Measurements from ENCODE around the gene MTG1.
"Not testable (repeated sequence)": the region's sequence is repeated elsewhere in the genome, so short reads cannot be mapped to it uniquely, and the experiment has no call there.

Gene MTG1

DNA sequence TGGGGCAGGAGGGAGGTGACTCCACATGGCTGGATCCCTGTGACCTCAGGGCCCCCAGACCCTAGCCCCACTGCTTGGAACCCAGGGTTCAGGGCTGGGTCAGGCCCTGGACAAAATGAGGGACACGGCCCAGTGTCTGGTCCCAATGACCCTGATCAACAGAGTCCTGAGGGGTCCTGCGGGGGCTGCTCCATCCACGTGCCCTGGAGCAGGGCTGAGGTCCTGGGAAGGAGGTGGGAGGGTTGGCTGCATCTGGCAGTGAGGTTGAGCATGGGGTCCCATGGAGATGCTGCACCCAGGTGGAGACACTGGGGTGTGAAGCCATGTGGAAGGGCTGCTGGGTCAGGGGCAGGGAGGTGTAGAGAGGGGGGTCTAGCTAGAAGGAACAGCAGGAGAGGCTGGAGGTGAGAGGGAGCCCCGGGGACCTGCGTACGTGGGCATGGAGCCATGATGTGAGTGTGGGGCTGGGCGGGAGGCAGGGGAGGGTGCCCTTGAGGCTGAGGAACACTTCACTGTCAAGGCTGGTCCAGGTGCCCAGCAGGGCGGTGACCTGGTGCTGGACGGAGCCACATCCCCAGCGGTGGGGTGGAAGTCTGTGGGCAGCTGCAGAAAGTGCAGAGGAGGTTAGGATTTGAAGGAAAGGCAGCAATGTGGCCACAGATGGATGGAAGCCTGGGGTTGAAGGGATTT, 60.4 kb downstream of the MTG1 start:
- no peak for DNase-seq

DNA sequence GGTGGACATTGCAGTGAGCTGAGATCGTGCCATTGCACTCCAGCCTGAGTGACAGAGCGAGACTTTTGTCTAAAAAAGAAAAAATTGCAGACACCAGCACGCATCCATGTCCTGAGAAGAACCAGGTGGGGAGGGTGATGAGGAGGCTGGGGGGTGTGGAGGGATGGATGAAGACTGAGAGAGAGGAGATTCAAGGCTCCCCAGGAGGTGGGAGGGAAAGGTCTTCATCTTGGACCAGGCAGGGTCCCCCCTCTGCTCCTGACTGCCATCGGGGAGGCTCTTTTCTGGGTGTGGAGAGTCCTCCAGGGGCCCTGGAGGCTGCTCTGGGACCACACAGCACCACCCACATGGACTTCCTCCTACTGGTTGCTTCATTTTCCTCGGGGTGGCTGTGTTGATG, 61.2 kb downstream of the MTG1 start:
- no peak for DNase-seq

GRCh38 chr10:133455611-133456031, 61.7 kb downstream of the MTG1 start:
- no peak for DNase-seq

- DNase-seq: no peak
These were observed 62.3 kb downstream of the MTG1 start for GRCh38 chr10:133456041-133456951.

DNA sequence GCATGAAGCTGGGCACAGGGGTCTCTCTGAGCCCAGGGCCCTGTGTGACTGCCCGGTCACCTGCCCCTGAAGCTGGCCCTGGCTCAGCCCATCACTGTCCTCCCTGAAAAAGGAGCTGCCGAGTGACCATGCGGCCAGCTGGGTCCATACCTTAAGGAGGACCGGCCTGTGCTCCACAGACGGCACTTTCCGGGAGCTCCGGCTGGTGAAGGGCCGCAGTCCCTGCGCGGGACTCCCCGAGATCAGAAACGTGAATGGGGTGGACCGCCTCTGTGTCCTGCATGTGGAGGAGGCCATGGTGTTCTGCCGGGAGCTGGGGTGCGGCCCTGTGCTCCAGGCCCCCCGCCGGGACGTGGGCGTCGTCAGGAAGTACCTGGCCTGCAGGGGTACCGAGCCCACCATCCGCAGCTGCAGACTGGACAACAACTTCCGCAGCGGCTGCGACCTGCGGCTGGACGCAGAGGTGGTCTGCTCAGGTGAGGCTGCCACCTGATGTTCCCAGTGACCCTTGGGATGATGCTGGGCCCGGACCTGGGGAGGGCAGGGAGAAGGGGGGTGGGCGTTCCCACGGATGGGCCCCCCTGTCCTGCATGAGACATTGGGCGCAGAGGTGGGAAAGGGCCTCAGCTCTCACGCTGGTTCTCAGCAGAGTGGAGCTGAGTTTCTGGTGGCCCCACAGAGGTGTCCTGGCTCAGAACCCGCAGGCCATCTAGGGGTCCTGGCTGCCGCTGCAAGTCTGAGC, 63.3 kb downstream of the MTG1 start:
- DNase-seq: no peak

- DNase-seq: no peak
These were observed 64.2 kb downstream of the MTG1 start for GRCh38 chr10:133458021-133458709.

GRCh38 chr10:133458710-133459453, 64.9 kb downstream of the MTG1 start:
- DNase-seq: no peak

DNA sequence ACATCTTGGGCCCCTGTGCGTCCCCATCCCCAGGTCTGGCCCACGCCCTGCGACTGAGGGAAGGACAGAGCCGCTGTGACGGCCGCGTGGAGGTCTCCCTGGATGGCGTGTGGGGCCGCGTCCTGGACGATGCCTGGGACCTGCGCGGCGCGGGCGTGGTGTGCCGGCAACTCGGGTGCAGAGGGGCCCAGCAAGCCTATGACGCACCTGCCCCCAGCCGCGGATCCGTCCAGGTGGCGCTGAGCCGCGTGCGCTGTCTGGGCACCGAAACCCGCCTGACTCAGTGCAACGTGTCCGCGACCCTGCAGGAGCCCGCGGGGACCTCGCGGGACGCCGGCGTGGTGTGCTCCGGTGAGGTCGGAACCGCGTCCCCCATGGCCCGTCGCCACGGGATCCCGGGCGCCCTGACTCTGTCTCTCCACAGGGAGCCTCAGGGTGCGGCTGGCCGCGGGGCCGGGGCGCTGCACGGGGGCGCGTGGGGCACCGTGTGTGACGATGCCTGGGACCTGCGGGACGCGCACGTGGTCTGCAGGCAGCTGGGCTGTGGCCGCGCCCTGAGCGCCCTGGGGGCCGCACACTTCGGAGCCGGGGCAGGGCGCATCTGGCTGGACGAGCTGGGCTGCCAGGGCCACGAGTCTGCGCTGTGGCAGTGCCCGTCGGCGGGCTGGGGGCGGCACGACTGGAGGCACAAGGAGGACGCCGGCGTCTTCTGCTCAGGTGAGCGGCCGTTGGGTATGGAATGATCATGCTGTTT, 65.7 kb downstream of the MTG1 start:
- DNase-seq: no peak

DNA sequence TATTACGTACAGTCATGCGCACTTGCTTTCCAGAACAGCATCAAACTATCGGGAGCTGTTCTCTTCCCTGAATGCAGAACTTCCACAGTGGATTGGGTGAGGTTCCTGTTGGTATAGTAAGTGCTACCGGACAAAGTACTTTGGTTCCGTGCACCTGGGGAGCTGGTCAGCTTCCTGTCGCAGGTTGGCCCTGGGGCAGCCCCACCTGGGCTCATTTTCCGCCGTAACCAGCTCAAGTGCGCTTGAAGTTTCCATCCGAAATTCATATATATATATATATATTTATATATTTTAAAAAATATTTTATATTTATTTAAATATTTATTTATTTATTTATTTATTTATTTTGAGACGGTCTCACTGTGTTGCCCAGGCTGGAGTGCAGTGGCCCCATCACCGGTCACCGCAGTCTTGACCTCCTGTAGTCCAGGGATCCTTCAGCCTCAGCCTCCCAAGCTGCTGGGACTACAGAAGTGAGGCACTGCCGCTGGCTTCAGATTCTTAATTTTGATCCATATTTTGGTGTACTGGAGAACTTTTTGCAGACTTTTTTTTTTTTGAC, 66.3 kb downstream of the MTG1 start:
- DNase-seq: no peak

DNA sequence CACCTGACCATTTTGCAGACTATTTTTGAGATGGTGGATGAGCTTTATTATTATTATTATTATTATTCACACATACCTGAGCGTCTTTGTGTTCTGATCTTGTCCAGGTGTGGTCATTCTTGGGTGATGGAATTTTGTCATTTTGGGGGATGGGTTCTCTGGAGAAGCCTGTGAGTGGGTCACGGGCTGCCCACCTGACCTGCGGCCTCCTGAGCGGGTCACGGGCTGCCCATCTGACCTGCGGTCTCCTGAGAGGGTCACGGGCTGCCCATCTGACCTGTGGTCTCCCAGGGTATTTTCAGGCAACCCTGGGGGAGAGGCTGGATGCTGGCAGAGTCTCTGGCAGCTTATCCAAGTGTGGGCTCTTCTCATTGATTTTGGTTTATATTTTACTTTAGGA, 67.1 kb downstream of the MTG1 start:
- no peak for DNase-seq

- no peak for DNase-seq
These were observed 67.9 kb downstream of the MTG1 start for GRCh38 chr10:133461841-133462240.

DNA sequence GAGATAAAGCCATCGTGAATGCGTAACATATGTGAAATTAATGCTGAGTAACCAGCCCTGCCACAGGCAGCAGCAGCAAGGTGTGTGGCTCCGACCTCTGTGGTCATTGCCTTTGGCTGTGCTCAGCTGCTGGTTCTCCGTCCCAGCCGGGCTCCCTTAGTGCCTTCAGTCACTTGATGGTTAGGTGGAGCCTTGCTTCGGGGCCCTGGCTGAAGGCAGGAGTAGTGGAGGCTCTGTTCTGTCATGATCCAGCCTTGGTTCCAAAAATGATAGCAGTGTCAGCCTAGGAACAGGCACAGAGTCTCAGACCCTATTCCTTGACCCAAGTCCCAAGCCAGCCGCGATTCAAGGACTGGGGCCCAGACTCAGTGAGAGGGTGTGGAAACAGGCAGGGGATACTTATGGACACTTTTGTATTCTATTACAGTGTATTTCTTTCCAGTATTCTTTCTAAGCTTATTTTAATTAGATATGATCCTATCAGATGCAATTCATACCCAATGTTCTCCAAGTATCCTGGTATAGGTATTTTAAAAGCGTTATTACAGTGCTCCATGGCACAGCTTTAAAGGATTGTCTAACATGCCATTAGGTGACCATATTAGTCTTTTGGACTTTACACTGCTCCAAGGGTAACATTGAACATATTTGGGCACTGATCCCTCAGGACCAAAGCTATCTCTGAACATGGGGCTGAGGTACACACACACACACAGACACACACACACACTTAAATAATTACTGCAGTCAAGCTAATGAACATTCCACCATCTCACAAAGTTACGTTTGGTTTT, 68.8 kb downstream of the MTG1 start:
- no peak for DNase-seq

DNA sequence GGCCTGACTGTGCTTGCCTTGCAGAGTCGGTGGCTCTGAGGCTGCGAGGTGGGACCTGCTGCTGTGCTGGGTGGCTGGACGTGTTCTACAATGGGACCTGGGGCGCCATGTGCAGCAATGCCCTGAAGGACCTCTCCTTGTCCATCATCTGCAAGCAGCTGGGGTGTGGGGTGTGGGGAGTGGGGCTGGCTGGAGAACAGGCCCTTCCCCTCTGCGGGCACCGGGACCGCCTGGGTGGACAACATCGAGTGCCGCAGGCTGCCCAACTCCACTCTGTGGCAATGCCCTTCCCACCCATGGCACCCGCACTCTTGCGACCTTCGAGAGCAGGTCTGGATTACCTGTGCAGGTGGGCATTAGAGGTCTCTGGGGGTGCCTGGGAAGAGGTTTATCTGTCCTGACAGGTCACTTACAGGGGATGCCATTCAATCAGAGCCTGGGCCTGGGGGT, 70.7 kb downstream of the MTG1 start:
- no peak for DNase-seq

DNA sequence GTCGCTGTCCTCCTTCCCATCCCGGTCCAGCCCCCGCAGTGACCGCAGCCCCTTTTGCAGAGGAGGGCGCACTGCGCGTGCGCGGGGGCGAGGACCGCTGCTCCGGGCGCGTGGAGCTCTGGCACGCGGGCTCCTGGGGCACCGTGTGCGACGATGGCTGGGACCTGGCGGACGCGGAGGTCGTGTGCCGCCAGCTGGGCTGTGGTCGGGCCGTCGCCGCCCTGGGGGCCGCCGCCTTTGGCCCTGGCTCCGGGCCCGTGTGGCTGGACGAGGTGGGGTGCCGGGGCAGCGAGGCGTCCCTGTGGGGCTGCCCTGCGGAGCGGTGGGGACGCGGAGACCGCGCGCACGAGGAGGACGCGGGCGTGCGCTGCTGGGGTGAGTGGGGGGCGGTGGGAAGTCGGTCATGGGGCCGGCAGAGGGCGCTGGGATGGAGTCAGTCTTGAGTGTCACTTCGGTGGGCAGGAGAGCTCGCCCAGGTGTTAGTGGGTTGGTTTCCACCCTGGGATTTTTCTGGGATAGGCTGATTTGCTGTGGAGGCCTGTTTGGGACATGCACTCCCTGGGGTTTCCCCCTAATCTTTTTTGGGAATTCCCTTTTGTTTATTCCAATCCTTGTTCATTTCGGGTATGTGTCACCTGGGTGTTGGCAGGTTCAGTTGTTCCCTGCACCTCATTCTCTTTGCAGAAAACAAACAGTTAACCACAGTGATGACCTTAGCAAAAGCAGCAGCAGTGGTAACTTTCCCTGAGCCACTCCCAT, 71.4 kb downstream of the MTG1 start:
- no peak for DNase-seq

GRCh38 chr10:133465950-133466474, 72.1 kb downstream of the MTG1 start:
- DNase-seq: no peak

GRCh38 chr10:133466683-133467275, 72.8 kb downstream of the MTG1 start:
- no peak for DNase-seq

GRCh38 chr10:133467286-133467911, 73.4 kb downstream of the MTG1 start:
- DNase-seq: no peak

GRCh38 chr10:133469205-133469604, 75.2 kb downstream of the MTG1 start:
- not testable (repeated sequence) for DNase-seq

Data from NCI-H187 (cell line).